HG02678 (cell line): ENCODE measurements around the gene PFKL.

ENCODE experiments used
- ATAC-seq: cut with Tn5 transposase; IDR thresholded peaks from one replicate; pipeline ENCODE4 v1.9.1; 2021; ENCODE audit warnings: mild to moderate bottlenecking, moderate library complexity; ENCODE audit not compliant: unreplicated experiment

PFKL gene

GRCh38 chr21:44325386-44326271 lies 25.8 kb downstream of the PFKL start:
- no peak for ATAC-seq

DNA sequence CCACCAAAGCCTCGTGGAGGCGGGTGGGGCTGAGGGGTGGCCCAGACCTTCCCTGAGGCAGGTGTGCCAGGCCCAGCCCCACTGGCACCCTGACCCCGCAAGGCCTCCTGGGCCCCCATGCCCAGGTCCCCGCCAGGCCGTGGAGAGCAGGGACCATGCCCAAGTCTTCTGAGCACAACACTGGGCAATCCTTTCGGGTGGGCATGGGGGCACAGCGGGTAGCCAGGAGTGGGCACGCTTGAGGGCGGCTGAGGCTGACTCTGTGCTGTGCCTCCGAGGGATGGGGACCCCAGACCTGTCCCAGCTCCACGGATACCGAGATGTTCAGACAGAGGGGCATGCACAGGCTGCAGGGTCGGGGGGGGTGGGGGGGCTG lies 26.4 kb downstream of the PFKL start:
- no peak for ATAC-seq

DNA sequence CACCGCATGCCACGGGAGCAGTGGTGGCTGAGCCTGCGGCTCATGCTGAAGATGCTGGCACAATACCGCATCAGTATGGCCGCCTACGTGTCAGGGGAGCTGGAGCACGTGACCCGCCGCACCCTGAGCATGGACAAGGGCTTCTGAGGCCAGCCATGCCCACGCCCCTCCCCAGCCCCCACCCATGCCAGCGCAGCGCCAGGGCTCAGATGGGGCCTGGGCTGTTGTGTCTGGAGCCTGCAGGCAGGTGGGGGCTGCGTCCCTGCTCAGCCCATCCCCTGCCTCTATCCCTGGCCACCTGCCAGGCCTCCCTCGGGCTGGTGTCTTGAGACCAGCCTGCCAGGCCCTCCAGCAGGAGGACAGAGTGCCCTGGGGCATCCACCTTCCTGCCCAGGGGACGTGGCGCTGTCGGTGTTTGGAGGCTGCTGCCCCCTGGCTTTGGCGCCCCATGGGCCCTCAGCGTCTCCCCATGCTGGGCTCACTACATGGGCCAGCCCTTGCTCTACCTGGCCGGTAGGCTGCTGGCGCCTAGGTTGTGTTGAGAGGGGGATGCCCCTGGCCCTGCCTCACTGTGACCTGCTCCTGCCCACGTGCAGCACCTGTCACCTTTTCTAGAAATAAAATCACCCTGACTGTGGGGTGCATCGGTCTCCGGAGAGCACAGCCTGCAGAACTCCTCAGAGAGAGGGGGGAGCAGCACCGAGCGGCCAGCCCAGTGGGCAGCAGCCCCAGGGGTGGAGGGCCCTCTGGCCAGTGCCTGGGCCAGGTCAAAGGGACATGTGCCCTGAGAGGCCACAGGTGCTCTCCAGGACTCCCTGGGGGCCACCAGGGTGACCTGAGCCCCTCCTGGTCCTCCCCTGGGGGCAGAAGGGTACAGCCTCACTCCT lies 27.1 kb downstream of the PFKL start:
- no peak for ATAC-seq

DNA sequence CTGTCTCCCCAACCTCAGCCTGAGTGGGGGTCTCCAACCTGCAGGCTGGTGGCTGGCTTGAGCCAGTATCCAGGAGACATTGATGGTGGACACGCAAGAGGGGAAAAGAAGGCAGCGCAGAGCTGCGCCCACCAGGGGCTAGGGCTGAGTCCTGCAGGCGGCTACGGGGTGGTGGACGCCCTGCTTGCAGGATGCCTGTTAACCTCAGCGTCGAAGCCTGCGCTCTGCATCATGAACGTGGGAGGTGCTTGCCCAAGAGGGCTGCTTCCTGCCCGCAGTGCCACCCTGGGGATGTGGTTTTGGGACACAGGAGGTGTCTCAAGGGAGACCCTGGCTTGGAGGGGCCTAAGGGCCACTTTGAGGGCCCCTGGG lies 27.7 kb downstream of the PFKL start:
- no peak for ATAC-seq

- ATAC-seq = no peak
Measured at GRCh38 chr21:44328242-44328895, 28.5 kb downstream of the PFKL start.

- ATAC-seq = no peak
Measured at GRCh38 chr21:44329086-44329889, 29.4 kb downstream of the PFKL start.

- no peak for ATAC-seq
Measured at GRCh38 chr21:44329971-44330681, 30.3 kb downstream of the PFKL start.

DNA sequence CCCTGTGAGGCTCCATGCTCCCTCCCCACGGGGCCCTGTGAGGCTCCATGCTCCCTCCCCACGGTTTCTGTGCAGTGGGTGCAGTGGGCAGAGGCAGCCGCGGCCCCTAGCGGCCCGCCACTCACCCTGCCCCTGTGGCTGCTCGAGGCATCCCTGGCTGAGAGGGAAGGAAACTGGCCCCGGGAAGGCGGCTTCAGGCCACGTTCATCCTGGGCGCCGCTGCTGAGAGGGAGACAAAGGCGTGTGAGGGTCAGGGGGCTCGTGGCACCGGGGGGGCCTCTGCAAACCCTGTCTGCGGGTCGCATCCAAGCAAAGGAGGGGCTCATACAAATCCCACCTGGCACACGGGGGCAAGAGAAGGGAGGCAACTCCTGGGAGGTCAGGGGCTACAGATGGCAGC lies 30.8 kb downstream of the PFKL start:
- no peak for ATAC-seq

GRCh38 chr21:44331209-44331608 lies 31.4 kb downstream of the PFKL start:
- no peak for ATAC-seq

GRCh38 chr21:44331650-44332307 lies 31.9 kb downstream of the PFKL start:
- no peak for ATAC-seq

- ATAC-seq = no peak
Measured at GRCh38 chr21:44332383-44332782, 32.5 kb downstream of the PFKL start.

DNA sequence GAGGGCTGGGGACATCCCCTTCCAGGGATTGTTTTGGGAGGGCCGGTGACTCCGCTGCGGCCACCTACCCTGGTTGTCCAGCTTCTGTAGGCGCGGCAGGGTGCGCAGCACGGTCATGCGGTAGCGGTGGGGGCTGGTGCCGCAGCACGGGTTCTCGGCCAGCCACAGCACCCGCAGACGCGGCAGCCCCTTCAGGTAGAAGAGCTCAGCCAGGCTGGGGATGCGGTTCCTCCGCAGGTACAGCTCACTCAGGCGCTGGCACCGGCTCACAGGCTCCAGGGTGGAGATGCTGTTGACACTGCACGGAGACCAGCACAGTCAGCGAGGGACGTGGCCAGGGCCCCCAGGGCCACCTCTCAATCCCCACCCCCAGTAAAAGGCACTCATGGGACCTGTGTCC lies 33.1 kb downstream of the PFKL start:
- ATAC-seq = no peak

- no peak for ATAC-seq
Measured at GRCh38 chr21:44333509-44334328, 33.9 kb downstream of the PFKL start.

GRCh38 chr21:44334329-44335030 lies 34.6 kb downstream of the PFKL start:
- no peak for ATAC-seq

DNA sequence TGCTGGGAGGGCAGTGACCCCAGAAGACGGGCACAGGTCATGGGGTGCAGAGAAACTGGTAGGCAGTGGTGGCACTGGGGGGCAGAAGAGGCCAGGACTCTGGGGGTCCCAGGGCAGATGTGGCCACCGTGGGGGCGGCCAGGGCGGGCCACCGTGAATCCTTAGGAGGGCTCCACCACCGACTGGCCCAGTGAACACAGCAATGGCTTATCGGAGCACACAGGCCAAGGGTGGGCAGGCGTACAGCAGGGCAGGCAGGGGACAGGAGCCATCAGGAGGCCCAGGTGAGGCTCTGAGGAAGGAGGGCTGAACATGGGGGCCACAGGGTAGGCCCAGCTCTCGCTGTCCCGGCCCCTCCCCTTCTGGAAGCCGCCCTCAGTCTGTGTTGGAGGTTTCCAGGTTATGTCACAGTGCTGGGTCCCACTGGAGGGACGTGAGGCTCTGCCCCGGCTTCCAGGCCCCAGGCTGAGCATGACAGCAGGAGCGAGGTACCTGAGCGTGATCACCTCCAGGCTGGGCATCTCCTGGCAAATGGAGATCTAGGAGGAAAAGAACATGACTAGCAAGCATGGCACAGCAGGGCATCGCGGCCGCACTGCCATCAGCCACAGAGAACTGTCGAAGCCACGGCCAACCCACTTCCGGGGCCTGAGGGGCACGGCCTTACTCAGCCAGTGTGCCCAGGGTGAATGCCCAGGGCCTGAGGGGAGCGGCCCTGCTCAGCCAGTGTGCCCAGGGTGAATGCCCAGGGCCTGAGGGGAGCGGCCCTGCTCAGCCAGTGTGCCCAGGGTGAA lies 35.6 kb downstream of the PFKL start:
- no peak for ATAC-seq

- ATAC-seq = no peak
Measured at GRCh38 chr21:44337449-44337848, 37.6 kb downstream of the PFKL start.
